SIG-M5 (cell line): ENCODE measurements around the gene COL6A2.
"Not testable (repeated sequence)": the region's sequence is repeated elsewhere in the genome, so short reads cannot be mapped to it uniquely, and the experiment has no call there.

ENCODE experiments used
- DNase-seq: peaks from one replicate; lab custom pipeline; 2025; lab: John Stamatoyannopoulos, UW

Gene COL6A2

GRCh38 chr21:46061063-46061462 is 36.8 kb upstream of the COL6A2 start:
- DNase-seq = no peak

DNA sequence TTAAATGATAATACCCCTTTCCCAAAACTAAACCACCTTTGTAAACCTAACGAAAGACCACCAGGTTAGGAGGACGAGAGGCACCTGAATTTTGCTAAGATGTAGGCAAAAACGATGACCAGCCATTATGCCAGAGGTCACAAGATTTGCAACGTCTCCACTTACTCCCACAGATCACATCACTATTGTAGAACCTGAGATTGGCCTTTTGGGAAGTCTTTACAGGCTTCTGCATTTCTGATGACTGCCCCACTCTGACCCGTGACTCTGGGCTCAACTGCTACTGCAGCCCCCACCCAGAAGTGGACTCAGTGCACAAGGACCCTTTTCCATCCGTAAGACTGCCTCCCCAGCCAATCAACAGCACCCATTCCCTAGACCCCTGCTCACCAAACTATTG is 36.4 kb upstream of the COL6A2 start:
- no peak for DNase-seq

DNA sequence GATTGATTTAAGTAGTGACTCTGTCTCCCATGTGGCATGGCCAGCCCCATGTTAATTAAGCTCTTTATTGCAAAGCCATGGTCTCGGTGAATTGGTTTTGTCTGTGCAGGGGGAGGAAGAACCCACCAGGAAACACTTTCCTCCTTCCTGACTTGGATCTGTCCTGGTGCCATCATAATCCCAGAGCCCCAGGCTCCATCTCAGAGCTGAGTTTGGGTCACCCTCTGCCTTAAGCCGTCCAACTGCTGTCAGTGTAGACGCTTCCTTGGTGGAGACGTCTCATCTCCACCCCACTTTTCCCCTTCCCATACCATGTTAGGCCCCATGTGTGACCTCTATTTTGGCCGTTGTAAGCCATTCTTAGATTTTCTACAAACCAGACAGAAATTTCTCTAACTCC is 36.0 kb upstream of the COL6A2 start:
- DNase-seq = no peak

GRCh38 chr21:46062471-46063211 is 35.3 kb upstream of the COL6A2 start:
- DNase-seq = no peak

DNA sequence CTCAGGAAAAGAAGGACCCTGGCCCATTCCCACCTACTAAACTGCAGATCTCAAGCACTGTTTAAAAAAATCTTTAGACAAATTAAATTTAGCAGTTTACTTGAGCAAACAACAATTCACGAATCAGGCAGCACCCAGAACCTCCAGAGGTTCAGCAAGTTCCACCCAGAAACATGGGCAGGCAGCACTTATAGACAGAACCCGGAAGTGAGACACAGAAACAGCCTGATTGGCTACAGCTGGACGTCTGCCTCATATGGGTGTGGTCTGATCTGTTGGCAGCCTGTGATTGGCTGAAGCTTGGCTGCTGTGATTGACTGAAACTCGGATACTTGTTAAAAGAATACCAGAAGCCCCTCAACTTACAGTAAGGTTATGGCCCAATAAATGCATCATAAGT is 34.7 kb upstream of the COL6A2 start:
- no peak for DNase-seq

GRCh38 chr21:46063734-46064680 is 33.9 kb upstream of the COL6A2 start:
- no peak for DNase-seq

GRCh38 chr21:46064870-46065214 is 33.1 kb upstream of the COL6A2 start:
- DNase-seq = no peak

- DNase-seq = no peak
Observed at GRCh38 chr21:46065215-46065913, 32.5 kb upstream of the COL6A2 start.

DNA sequence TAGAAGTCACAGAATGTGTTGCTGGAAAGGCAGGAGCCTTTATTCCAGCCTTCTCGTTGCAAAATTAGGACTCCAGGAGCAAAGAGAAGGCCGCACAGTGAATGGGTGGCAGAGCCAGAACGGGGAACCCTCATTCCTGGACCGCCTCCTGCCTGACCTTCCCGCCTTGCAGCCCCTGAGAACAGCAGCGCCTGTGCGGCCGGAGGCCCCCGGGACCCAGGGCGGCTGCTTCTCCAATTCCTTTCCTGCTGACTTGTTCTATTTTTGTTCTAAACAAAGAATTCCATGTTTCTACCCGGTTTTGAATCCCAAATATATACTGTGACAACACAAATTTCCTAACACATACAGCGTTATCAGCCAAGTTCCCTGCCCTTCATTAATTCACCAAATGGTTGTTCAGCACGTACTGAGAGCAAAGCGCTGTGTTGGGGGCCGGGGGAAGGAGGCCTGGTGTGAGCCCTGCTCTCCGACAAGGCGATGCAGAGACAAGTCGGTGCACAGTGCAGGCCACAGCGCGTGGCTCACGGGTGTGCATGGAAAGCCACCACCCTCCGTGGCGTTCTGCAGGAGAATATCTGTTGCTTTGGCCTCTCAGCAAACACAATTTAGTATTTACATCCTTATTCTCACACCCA is 31.9 kb upstream of the COL6A2 start:
- DNase-seq = no peak

DNA sequence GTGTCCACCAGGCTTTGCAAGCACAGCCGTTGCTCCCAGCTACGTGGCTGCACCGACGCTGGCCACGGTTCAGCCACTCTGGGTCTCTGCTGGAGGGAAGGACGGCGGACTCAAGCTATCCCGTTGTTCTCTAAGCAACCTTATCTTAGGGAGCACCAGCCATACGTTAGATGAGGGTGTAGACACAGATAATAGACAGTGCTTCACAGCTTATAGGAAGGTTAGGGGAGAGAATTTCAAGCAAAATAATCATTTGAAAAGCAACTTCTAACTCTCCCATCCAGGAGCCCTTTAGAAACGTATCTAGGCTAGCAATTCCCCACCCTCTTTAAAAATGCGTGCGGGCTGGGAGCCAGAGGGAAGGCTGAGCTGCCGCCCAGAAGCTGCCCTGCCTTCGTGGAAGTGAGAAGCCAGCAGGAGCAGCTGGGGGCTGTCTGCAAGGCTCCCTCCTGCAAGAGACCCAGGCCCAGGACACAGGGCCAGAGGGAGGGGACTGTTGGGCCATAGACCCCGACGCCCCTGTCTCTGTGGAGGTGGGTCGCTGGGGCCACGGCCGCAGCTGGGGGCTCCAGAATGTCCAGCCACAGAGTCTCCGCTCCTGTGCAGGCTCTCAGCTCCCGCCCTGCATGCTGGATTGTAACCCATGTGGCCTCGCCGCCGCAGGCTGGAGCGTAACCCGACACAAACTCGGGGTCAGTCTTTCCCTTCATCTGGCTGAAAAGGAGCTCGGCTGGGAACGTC is 31.2 kb upstream of the COL6A2 start:
- no peak for DNase-seq

DNA sequence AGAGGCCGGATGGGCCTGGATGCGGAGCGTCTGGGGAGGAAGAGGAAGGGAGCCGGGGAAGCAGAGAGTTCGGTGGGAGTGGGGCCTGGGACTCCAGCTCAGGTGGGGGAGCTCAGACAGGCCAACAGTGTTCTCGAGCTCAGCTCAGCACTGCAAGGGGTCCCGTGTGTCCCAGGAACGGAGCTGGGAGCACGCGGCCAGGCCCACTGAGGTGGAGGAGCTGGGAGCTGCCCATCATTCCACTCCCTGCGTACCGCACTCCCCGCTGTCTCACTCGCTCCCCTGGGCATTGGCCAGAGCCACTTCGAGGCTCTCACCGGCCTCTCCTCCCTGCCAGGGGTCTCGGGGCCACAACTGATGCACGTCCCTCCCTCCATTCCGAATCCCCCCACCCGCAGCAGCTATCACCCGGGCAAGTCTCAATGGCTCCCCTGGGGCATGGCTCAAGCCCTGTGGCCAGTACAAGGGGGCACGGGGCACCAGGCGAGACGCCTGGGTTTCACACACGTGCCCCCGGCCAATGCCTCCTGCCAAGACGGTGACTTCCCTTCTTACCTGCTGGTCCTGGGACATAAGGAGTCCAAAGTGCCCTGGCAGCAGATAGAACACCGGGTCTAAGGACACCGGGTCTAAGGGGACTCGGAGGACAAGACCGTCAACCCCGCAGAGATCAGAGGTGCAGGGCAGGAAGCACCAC is 30.3 kb upstream of the COL6A2 start:
- no peak for DNase-seq

DNA sequence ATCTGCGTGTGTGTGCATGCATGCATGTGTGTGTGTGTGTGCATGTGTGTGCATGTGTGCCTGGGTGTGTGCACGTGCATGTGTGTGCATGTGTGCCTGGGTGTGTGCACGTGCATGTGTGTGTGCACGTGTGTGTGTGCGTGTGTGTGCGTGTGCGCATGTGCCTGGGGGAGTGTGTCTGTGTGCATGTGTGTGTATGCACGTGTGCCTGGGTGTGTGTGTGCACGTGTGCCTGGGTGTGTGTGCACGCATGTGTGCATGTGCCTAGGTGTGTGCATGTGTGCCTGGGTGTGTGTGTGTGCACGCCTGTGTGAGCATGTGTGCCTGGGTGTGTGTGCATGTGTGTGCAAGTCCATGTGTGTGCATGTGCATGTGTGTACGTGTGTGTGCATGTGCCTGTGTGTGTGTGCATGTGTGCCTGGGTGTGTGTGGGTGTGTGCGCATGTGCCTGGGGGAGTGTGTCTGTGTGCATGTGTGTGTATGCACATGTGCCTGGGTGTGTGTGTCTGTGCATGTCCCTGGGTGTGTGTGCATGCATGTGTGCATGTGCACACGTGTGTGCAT is 29.3 kb upstream of the COL6A2 start:
- DNase-seq = no peak

- no peak for DNase-seq
Observed at GRCh38 chr21:46069166-46069565, 28.7 kb upstream of the COL6A2 start.

- no peak for DNase-seq
Observed at GRCh38 chr21:46069719-46070279, 28.1 kb upstream of the COL6A2 start.

DNA sequence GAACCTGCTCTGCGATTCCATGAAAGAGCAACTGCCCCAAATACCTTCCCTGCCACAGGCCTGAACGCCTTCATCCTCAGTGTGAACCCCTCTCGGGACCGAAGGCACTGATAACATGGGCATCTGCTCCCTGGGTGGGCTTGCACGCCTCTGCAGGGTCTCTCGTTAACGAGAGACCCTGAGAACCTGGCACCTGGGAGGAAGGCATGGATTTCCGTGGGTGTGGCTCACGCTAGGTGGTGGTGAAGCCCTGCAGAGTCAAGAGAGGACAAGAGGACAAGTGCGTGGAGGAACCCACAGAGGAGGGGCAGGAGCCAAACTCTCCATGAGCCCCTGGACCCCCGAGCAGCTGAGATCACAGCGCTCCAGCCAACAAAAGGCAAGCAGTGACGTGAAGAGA is 26.8 kb upstream of the COL6A2 start:
- DNase-seq = no peak

- not testable (repeated sequence) for DNase-seq
Observed at GRCh38 chr21:46076724-46077123, 21.2 kb upstream of the COL6A2 start.

DNA sequence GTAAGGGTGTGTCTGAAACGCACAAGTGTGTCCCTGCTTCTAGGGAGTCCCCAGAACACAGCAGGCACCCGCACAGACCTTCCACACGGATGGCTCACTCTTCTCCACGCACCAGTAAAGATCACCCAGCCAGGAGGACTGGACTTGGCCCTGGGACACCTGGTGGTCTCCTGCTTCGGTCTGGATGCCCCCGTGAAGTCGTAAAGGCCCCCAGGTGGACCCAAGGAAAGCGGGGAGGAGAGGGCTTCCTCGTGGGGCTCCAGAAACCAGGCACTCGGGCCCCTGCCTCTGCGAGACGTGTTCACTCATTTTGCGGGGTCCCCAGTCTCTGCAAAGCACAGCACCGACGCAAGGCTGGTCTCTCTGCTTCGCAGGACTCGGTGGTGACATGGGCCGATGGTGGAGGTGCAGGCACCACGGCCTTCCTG is 20.2 kb upstream of the COL6A2 start:
- DNase-seq = no peak

DNA sequence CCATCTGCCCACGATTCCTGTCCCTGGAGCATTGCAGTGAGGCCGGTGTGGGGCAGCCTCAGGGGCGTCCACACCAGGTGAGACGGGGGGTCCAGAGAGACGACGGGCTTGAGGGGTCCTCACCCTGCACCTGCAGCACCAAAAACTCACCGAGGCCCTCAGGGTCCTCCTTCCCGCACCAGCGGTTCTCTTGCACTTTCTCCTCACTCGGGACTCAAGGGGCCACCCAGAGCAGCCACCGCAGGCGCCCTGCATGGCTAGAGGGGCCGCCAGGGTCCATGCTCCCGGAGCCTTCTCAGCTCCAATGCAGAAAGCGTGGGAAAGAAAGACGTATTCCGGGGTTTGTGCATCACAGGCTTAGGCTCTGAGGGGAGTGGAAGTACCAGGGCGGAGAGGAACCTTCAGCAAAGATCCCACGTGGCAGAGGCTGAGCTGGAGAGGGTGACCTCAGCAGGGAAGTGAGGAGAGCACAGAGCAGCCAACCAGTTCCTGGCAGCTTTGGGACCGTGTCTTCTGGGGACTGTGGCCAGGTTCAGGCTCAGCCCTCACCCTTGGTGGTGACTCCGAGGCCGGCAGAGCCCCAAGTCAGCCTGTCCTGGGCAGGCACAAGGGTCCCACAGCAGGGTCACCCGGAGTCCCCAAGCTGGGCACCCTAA is 19.5 kb upstream of the COL6A2 start:
- no peak for DNase-seq

GRCh38 chr21:46078978-46079351 is 18.9 kb upstream of the COL6A2 start:
- no peak for DNase-seq
